GM19395 (cell line): Measurements from ENCODE around the gene FST.
A peak's percentile ranks its signal among the peaks of the same experiment; 100 is the strongest.

Experiments used
- ATAC-seq: cut with Tn5 transposase; IDR thresholded peaks from one replicate; pipeline ENCODE4 v1.9.1; 2021; ENCODE audit warnings: mild to moderate bottlenecking, moderate library complexity; ENCODE audit not compliant: unreplicated experiment

Gene FST

DNA sequence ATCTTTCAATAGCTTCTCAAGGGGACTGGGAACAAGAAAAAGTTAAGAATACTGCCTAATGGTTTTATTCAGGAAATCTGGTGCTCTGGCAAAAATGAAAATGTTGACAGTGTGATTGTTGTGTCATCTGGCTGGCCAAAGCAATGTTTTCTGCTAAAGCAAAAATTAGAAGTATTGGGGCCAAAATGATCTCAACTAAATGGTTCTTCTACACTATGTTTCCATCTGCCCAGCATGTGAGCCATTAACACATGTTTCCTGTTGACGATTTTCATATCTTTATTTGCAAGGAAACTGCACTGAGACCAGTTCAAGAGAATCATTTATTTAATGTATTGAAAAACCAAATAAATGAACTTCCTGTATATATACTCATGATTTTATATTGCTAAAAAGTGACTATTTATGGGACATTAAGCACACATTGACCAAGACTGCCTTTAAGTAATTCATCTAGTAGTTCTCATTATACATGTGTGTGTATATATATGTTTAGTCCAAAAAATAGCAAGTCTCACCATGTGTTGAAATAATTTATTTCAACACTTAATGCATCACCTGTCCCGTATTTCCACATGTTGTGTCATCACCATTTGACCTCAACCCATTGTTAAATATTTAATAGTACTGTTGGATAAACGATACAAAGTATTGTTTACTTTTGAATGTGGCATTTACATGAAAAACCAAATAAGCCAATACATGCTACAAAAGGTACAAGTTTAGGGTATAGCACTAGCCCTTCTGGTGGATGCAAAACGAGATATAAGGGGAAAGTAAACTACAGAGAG lies 7.5 kb upstream of the FST start:
- ATAC-seq: no peak

DNA sequence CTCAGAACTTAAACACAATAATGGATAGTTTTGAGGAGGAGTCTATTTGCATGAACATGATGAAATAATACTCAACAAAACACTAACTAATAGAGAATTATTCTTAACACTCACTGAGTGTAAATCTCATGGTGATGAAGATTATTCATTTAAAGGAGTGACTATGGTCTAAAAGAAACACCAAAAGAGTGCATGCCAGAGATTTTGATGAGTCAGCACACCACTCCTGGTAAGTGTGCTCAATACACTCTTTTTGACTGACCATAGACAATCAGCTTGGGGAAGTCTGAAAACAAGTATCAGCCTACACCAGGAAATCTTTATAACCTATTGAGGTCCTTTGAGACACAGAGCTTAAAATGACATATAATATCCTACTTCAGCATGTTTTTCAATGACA lies 6.8 kb upstream of the FST start:
- no peak for ATAC-seq

DNA sequence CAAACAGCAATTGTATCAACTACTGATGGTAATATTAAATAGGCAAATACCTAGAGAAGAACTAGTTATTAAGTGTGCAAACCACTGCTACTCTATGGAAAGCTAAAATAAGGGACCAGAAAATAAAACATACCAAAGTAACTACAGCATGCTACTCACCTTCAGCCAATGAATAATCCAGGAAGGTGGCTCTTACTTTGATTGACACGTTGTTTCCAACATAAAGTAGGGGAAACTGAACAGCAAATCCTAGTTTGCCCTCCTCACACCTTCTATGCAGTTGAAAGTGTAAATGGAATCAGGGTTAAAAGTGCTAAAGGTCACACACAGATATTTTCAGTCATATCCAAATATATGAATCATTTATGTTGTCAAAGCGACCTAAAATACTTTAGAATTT lies 5.1 kb upstream of the FST start:
- ATAC-seq: no peak

DNA sequence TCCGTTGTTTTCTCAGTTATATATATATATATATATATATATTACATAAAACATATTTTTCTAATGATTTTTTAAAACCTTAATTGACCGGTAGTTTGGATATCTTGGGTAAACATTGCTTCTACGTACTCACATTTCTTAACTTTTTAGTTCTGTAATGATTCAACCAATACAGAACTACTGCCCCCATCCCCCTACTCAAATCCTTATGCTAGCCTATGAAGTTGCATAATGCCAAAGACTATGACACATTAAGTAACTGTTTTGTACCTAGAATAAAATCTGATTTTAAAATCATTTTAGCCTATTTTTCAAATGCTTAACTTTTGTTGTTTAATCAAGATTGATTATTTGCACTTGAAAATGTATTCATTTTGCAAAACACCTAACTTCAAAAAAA lies 4.4 kb upstream of the FST start:
- ATAC-seq: no peak

DNA sequence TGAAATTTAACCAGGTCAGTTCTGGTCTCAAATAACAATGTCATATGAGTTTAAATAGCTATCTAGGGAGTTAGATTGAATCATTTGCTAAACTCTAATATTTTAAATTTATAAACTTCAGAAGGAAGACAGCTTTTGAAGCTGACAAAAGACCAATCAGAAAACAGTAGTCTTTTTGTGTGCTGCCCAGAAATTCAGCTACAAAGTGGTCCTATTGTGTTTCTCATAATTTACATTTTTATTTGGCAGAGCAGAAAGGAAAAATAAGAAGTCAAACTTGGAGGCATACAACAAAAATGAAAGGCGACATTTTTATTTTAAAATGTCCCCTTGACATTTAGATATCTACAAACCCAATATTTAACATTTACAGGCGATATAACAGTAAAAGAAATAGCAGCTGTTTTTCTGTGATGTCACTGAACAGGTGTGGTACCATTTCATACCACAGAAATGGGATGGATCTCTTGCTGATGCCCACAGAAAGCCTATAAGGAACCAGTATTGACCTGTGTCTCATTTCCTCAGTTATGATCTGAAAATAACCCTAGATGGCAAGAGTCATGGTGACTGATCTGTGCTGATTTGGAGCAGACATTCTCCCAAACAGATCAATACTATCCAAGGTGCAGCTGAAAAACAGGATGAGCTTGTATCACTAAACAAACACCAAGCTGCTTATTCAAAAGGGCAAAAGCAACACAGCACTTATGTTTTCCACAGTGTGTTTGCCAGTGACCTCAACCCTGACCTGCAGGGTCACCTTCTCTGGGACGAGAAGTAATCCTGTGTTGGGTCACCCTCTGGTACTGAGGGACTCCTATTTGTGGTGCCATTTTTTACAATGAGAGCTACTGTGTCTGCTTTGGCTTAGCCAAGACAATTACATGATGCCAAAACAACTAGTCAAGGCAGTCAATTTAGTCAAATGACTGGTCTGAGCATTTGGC lies 3.6 kb upstream of the FST start:
- no peak for ATAC-seq

DNA sequence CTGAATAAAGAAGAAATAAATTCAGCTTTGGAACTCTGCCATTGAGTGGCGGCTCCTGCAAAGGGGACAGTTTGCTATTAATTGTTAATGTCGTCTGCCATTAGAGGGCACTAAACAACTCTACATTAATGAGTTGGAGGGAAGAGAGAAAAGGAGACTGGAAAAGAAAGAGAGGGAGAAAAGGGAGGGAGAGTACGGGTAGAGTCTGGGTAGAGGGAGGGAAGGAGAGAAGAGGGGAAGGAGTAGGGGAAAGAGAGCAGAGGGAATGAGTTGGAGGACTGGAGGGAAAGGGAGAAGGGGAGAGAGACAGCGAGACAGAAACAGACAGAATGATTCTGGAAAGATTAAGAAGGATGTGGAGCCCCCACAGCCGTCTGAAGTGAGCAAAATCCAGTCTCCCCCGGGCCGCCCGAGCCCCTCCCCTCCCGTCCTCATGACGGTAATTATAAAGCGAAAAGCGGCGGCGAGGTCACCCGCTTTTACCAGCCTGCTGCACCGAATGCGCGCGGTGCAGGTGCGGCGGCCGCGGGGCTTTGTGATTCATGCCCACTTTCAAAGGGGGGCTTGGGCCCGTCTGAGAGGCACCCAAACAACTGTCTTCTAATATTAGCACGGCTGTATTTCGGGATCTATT lies 1.9 kb upstream of the FST start:
- ATAC-seq: no peak

DNA sequence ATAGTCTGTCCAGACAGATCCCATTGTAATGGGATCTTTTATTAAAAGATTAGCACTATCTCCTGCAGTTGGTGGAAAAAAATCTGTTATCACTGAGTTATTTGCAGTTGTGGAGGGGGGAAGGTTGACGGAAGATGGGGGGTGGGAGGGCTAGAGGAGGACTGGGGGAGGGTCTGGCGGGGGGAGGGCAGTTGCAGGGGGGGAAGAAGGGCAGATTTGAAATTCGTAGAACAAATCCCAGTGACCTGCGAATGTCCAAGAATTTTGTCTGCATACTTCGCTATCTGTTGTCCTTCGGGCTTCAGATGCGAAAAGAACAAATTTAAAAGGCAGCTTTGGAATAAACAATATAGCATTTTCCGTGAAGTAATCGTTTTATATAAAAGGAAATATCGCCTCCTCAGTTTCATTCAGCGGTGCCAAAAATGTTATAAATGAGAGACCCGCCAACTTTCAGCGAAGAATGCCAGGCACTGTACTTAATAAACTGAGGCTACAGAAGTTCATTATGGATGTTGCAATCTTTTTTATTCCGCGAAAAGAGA lies 1.3 kb upstream of the FST start:
- ATAC-seq: no peak

DNA sequence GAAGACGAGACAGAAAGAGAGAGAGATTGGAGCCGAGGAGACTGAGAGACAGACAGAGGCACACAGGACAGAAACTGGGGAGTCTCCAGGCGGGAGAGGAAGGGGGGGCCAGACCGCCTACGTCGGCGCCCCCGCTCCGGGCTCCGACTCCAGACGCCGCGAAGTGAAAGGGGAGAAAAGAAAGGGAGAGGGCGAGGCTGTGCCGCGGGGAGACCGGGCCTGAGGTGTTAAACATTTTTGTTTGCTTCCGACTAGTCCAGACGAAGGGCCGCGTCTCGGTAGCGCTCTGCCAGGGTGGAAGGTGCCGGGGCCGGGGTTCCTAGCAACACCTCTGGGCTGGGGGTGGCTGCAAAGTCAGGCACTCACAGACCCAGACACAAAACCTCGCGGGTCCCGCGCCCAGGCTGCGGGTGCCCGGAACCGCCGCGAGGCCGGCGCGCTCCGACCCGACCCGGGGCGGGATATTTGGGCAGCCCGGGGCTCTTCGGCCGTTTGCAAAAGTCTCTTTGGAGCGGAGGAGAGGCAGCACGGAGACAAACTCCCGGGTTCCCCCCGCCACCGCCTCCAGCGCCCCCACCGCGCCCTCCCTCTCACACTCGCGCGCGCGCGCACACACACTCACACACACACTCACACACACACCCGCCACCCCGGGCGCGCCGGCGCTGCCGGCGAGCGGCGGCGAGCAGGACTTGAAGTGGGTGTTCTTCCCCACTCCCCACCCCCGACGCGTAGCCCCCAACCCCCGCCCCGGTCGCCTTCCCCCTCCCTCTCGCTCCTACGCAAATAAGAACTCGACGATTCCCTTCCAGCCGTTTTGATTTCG lies 626 bp upstream of the FST start:
- ATAC-seq: no peak

DNA sequence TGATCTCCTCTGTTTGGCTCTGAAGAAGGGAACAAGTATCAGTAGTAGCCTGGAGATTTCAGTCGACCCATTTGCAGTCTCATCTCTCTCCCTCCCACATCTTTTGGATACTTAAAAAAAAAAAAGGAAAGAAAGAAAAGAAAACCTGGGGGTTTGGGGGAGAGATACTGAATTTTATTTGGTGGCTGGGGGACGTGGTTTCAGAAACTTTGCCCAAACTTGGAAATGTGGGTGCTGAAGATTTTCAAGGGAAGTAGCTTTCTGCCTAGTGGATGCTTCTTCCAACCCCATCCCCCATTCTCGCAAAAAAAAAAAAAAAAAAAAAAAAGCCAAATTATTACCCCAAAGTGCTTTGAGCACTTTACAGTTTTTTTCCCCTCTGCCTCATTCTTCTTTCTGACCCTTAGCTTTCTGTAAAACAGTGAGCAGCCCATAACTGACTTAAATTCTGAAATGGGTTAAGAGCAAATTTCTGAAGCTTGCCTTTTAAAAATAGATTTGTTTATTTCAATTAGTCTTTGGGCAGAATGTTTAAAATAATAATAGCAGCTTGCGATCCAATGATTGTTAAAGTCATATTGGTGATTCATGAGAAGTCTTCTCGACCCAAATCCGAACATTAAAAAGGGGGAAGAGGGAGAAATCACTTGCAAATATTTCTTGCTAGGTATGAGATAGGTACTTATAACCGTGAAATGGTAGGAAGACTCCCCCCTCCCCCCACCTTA lies 894 bp downstream of the FST start:
- no peak for ATAC-seq

DNA sequence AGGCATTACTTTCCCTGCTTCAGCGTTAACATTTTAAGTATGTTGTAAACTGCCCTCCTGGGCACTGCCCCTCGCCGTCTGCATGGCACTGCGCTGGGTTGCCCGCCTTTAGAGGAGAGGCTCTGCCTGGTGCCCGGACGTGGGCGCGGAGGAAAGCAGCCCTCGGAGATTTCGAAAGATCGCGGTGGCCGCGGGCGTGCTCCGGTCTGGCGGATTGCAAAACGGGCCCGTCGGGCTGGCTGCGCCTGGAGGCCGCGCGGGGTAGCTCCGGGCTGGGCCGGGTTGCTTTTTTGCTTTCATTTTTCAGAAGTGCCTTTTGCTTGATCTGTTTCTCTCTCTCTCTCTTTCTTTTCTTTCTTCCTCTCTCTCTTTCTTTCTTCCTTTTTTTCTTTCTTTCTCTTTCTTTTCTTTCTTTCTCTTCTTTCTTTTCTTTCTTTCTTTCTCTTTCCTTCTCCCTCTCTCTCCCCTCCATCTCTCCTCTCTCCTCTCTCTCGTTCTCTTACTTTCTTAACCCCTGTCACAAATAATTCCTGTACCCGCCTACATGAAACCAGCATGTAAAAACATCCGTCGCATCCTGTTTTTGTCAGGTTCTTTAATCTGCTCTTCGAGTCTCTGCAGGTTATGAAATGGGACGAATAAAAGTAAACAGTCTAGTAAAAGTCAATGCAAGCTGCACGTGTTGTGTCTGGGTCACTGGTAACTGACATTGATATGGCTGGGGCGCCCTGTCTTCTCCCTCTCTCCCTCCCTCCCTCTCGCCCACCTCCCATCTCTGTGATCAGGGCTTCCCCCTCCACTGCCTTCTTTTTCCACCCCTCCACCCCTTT lies 1.7 kb downstream of the FST start:
- ATAC-seq: peak; percentile 75

DNA sequence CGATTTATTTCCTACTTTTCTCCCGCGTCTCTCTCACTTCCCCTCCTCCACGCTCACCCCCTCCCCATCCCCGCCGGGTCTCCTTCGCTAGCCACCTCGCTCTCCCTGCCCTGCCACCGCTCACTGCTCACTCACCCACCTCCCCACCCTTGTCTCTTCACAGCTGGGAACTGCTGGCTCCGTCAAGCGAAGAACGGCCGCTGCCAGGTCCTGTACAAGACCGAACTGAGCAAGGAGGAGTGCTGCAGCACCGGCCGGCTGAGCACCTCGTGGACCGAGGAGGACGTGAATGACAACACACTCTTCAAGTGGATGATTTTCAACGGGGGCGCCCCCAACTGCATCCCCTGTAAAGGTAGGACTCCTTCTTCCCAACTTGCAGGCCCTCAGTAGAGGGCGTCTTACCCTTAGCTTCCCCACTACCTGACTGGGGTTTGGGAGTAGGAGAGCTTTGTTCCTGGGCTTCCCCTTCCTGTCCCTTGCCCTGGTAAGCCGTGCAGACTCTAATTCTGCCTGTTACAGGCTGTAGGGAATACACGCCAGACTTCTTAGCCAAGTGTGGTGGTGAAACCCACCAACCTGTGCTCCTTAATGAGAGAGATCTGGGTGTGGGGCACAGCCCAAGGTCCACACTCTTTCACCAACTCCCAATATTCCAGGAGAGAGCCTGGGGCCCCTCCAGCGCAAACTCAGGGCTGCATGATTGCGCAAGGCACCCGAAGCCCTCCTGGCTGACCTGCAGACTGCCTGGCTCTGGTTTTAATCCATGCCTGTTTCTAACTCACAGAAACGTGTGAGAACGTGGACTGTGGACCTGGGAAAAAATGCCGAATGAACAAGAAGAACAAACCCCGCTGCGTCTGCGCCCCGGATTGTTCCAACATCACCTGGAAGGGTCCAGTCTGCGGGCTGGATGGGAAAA lies 2.5 kb downstream of the FST start:
- no peak for ATAC-seq

DNA sequence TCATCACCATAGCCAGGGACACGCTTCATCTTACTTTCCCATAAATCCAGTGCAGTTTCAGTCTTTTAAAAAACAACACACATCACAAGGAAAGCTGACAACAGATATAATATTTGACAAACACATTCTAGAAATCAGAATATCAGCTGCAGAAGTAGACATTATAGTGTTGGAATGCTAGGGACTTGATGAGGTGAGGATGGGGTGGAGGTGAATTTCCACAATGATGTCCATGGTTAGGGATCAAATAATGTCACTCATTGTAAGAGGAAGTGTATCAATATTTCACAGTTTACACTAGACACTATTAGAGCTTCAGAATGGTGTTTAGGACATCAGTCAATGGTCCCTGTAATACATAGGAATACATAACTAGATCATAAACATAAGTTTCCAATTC lies 7.0 kb downstream of the FST start:
- ATAC-seq: no peak

DNA sequence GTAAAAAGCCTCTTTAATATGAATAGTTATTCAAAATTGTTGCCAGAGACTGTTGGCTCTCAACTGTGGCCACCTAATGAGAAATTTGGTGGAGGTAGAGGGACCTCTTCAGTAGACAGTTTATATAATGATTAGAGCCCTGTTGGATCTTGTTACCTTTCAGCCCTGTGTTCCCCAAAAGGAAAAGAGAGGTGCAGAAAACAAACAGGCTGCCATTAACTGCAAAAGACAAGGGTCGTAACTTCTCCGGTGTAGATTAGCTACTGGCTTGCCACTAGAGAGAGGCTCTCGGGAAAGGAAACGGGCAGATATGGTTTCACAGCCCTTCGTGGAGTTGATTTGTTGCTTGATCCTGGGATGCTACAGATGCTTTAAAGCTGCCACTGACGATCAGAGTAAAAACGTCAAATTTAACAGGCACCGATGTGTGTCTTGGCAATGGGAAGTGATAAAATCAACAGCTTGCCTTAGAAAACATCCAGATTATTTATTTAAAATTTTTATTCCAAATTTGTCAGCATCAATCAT lies 7.8 kb downstream of the FST start:
- no peak for ATAC-seq

DNA sequence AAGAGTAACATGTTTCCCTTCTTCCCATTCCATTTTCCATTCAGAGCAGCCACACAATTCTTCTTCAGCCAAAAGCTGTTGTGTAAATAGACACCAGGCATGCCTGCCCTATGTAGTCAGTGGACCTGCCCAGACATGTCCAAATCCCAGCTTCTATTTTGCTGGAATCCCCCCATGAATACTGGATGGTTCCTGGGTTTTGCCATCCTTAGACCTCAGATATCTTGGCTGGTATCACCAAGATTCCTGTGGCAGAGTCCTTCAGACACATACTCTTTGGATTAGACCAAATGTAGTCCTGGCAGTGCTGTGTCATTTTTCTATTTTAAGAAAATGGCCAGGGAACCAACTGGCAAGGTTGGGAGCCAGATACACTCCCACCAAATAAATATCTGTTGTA lies 10.3 kb downstream of the FST start:
- no peak for ATAC-seq

DNA sequence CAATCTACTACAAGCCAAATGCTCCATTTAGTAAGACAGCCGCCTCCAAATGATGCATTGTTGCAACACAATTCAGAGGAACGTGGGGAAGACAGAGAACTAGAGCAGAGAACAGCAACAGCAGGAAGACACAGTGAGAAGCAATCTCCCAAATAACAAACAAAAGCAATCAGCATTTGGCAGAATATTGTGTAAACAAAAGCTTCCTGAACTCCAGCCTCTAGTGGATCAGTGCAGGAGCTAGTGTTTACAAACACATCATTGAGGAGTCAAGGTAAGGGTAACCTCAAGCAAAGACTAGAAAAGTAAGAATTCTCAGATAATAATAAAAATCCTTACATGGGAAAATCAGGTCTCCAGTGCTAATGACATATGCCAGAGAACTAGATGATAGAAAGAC lies 20.6 kb downstream of the FST start:
- no peak for ATAC-seq

DNA sequence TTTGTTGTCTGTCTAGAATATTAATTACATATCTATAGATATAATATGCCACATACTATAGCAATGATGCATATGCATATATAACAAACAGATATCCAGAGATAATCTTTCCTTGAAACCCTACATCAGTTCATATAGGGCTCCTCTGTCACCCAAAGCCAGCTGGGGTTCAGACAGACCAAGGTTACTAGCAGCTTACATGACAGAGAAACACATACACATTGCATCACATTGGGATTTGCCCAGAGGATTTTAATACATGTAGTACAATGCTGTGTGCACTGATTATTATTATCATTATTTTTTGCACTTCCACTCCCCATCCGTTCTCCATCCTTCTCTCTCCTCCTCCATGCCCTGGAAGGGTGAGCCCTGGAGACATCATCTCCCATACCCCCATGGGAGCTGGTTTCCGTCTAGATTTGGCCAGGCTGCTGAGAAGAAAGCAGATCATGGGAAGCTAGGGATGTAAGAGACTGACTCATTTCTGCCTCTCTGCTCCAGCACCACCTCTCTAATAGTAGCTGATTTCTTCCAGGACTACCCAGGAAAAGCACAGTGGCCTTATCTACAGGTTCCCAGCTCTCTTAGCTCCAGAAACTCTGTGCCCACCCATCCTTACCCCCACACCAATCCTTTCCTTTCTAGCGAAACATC lies 23.3 kb downstream of the FST start:
- ATAC-seq: no peak

DNA sequence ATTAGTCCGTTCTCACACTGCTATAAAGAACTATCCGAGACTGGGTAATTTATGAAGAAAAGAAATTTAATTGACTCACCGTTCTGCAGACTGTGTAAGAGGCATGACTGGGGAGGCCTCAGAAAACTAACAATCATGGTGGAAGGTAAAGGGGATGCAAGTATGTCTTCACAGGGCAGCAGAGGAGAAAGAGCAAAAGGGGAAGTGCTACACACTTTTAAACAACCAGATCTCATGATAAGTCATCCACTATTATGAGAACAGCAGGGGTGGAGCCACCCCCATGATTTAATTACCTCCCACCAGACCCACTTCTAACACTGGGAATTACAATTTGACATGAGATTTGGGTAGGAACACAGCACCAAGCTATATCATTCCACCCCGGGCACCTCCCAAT lies 26.6 kb downstream of the FST start:
- no peak for ATAC-seq
